Measurements from ENCODE around the gene KCNE5. TPM values are rescaled to one million over a fixed set of nuclear protein-coding genes. Genes with fewer than 3 reads are reported as not detected.
"Not testable (repeated sequence)": the region's sequence is repeated elsewhere in the genome, so short reads cannot be mapped to it uniquely, and the experiment has no call there.

The KCNE5 gene
- total RNA-seq, 2 donors from 2014 or later, result 0.29 TPM; not detected in 1

DNA sequence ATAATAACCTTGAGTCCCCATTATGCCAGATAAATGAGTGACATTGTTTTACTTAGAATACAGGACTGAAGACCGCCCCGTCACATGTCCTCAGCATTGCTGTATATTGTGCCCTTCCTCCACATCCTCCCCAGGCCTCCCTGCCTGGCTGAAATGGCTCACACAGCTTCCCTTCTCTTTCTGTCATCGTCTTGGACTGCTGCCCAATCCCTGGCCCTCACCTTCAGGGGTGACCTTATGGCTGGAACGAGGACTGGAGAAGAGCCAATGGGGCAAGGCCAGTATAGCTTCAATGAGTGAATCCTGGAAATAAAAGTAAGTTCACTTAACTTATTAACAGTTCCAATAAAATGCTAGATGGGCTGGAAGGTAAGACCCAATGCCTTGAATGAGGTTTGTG lies 2.7 kb downstream of the KCNE5 start:
- intact Hi-C loops (cut with DNase I), result no loop called here
- DNase-seq (ENCODE audit: low spot score), result no peak

DNA sequence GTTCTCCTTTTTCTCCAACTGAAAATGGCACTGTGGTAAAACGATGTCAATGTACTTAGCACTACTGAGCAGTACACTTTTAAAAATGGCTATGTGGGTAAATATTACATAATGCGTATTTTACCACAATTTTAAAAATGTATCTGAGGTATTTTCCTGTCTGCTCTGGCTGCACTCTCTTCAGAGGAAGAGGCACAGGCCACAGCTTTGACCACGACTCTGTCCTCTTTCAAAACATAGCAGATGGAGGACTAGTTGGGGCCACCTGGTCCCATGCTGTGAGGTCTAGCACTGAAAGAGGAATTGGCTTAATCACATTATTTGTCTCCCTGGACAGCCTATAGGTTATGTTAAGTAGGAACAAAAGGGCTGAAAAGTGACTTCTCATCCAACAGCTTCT lies 5.2 kb downstream of the KCNE5 start:
- no peak for DNase-seq (ENCODE audit: low spot score)

DNA sequence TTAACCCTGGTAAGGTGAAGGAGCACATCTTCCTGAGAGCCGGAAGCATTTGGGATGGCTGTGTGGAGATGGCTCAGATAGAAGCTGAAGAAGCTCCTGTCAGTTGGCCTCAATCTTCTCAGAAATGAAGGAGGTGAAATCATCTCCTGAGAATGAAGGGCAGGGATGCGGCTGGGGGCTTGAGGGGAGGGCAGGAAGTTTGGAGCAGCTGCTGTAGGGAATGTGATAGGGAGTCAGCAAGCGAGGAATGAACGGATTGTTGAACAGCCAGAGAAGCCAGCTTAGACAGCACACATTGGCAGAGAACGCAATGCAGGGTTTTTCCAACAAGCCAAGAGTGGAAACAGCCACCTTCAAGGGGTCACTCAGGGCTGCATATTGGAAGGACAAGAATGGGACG lies 10.0 kb downstream of the KCNE5 start:
- intact Hi-C loops (cut with DNase I), result no loop called here
- no peak for DNase-seq (ENCODE audit: low spot score)

More for the DNA sequence above, 5.2 kb downstream of the KCNE5 start:
- intact Hi-C loops (cut with DNase I), result no loop called here

DNA sequence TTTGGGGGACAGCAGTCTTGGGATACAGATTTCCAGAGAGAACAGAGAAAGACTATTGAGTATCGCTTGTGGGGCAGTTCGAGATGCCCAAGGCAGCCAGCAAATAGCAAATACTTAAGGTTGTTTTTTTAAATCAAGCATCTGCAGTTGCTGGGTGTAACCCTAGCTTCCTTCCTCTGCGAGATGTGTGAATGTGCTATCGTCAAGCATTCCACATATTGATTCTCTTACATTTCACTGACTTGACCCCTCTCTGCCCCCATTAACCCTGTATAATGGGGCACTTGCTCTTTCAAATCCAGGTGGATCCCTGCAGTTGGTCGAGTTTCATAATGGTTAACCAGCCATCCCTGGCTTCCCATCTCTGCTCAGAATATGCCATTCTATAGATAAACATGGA lies 23.5 kb downstream of the KCNE5 start:
- intact Hi-C loops (cut with DNase I), result no loop called here
- no peak for DNase-seq (ENCODE audit: low spot score)

DNA sequence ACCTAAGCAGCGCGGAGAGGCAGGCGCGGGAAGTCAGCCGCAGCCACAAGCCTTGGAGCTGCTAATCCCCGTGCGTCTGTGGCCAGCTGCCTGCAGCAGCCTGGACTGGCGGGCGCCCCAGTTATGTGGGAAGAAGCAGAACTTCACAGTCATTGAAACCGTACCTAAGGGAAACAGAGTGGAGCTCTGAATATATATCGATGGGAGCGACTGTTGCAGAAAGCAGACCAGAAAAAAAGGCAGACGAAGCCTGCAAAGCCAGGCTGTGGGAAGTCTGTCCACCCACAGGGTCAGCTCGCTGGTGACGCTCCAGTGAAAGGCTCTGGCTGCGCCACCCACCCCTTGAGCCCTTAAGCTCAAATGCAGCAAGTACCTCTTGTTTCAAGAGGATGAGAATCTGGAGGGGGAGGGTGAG lies 24.7 kb downstream of the KCNE5 start:
- no peak for DNase-seq (ENCODE audit: low spot score)
- intact Hi-C loops (cut with DNase I), result no loop called here

DNA sequence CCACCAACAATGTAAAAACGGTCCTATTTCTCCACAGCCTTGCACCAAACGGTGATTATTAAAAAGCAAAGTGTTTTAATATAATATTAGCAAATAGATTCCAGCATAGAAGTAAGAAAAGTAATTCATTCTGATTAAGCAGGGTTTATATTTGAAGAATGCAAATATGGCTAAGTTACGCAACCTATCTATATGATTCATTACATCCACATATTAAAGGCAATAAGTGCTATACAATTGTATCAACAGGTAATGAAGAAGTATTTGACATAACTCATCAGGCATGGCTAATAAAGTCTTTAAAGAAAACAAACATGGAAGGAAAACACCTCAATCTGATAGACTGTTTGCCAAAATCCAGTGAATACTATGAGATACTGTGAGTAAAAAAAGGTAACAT lies 29.0 kb downstream of the KCNE5 start:
- no peak for DNase-seq (ENCODE audit: low spot score)
- intact Hi-C loops (cut with DNase I), result loop anchor here in 1 of 2 donors (10.0 kb wide), 1 partner anchor 1251 kb away; no protein-coding TSS in a partner anchor

DNA sequence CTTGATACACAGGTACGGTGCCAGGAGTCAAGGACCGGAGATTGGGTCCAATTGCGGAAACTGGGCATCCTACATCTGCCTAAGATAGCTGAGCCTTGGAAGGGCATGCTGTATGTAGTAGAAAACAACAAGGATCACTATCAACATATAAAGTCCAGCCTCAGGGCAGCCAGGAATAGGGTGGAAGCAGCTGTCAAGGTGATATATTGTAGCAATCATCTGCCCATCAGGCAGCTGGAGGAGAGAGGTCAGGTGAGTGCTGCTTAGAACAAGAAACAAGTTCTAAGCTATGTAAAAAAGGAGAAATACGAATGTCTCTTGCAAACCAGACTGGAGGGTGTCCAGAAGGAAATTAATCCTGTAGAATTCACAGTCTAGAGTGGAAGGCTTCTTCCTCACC lies 34.8 kb downstream of the KCNE5 start:
- intact Hi-C loops (cut with DNase I), result loop anchor here in 1 of 2 donors (10.0 kb wide), 1 partner anchor 1245 kb away; no protein-coding TSS in a partner anchor
- no peak for DNase-seq (ENCODE audit: low spot score)

DNA sequence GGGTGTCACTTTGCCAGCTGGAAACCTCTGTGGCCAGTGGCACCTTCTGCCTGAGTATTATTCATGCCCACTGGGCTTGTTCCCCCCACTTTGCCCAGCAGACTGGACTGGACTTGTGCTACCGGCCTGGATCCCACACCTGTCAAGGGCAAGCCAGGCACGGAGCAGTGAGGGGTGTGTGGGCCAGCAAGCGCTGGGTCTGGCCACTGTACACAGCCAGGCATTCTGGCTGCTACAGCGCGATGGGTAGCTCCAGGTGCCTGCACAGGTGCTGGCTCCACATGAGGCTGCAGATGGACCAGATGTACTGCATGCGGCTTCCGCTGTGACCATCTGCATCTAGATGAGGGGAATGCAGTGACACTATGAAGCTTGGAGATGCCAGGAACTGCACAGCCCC lies 39.5 kb downstream of the KCNE5 start:
- intact Hi-C loops (cut with DNase I), result loop anchor here in 1 of 2 donors (5.0 kb wide), 1 partner anchor 1123 kb away; no protein-coding TSS in a partner anchor

DNA sequence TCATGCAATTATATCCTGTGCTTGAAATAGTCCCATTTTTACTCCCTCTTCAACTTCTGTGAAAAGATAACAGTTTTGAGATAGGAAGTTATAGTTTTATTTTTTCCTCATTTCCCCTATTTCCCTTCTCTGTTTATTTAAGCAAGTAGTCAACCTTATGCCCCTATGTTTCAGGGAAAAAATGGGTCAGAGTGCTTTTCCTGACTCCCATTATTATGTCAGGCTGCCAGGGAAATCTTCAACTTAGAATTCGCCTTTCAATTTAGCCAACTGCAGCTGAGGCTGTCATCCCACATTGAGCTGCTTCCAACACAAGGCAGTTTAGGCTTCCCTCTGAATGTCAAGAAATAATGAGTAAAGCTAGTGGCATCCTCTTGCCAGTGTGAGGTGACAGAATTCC lies 46.1 kb downstream of the KCNE5 start:
- intact Hi-C loops (cut with DNase I), result no loop called here
- DNase-seq (ENCODE audit: low spot score), result no peak

More for the DNA sequence above, 39.5 kb downstream of the KCNE5 start:
- no peak for DNase-seq (ENCODE audit: low spot score)

DNA sequence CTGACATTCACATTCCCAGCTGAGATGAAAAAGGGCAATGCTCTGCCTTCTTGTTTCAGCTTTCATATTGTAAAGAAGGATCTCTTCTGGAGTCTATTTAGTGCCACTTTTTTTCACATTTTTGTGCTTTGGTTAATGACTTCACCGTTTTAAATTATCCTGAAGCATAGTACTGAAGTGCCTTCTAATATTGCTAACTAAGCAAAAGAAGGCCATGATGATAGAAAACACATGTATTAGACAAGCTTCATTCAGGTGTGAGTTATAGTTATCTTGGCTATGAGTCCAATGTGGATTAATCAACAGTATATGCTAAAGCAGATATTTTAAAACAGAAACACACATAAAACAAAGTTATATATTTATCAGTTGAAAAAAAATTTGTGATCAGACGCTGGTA lies 47.9 kb downstream of the KCNE5 start:
- intact Hi-C loops (cut with DNase I), result no loop called here
- DNase-seq (ENCODE audit: low spot score), result no peak

DNA sequence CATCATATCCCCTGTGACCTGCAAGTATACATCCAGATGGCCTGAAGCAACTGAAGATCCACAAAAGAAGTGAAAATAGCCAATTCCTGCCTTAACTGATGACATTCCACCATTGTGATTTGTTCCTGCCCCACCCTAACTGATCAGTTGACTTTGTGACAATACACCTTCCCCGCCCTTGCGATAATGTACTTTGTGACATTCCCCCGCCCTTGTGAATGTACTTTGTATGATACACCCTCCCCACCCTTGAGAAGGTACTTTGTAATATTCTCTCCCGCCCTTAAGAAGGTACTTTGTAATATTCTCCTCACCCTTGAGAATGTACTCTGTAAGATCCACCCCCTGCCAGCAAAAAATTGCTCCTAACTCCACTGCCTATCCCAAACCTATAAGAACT lies 48.9 kb downstream of the KCNE5 start:
- DNase-seq (ENCODE audit: low spot score); intact Hi-C loops (cut with DNase I): not testable (repeated sequence)

Other genes with a start within 250 kb of the KCNE5 start
- gene GUCY2F, start 143.1 kb downstream of the KCNE5 start, total RNA-seq, result not detected
- gene NXT2, start 88.3 kb downstream of the KCNE5 start, total RNA-seq, result 1 to 10 TPM; 6.0 to 6.7 TPM
- gene ACSL4, start 108.1 kb upstream of the KCNE5 start, total RNA-seq, result 10 to 100 TPM; 45.3 to 62.7 TPM

Measured in posterior vena cava (tissue), 2 donors.